IMR-90 (cell line): ENCODE results near the gene SOX4.

ENCODE experiments used
- BHLHE40 ChIP-seq: fragments of 150-350 bp; IDR thresholded peaks from 2 replicates; pipeline ENCODE4 v1.6.1; 2016; ENCODE audit warnings: mild to moderate bottlenecking, low read depth, low read length
- CEBPB ChIP-seq: IDR thresholded peaks from 2 replicates; pipeline ENCODE4 v1.6.1; 2012; ENCODE audit warnings: low read depth, low read length, improper control_type of control experiment
- CHD1 ChIP-seq: IDR thresholded peaks from 2 replicates; pipeline ENCODE4 v1.6.1; 2012; ENCODE audit warnings: low read depth, low read length, improper control_type of control experiment
- CTCF ChIP-seq: conservative IDR thresholded peaks from 2 replicates; pipeline ENCODE4 v1.5.1; 2012; ENCODE audit warnings: mild to moderate bottlenecking, low read depth, low read length, improper control_type of control experiment
- MAFK ChIP-seq: IDR thresholded peaks from 2 replicates; pipeline ENCODE4 v1.6.1; 2012; ENCODE audit warnings: low read depth, low read length, improper control_type of control experiment
- MAZ ChIP-seq: IDR thresholded peaks from 2 replicates; pipeline ENCODE4 v1.6.1; 2012; ENCODE audit warnings: low read depth, mild to moderate bottlenecking, low read length, improper control_type of control experiment, moderate library complexity, borderline replicate concordance
- MXI1 ChIP-seq: IDR thresholded peaks from 2 replicates; pipeline ENCODE4 v1.6.1; 2012; ENCODE audit warnings: low read depth, mild to moderate bottlenecking, low read length, moderate library complexity, borderline replicate concordance
- POLR2A ChIP-seq: IDR thresholded peaks from 2 replicates; pipeline ENCODE4 v1.6.1; 2012; ENCODE audit warnings: mild to moderate bottlenecking, low read depth, low read length
- RAD21 ChIP-seq: IDR thresholded peaks from 2 replicates; pipeline ENCODE4 v1.6.1; 2012; ENCODE audit warnings: low read length, improper control_type of control experiment
- RCOR1 ChIP-seq: IDR thresholded peaks from 2 replicates; pipeline ENCODE4 v1.6.1; 2012; ENCODE audit warnings: mild to moderate bottlenecking, low read length, improper control_type of control experiment; ENCODE audit not compliant: insufficient replicate concordance
- RFX5 ChIP-seq: IDR thresholded peaks from 2 replicates; pipeline ENCODE4 v1.8.0; 2012; ENCODE audit warnings: low read depth, mild to moderate bottlenecking, low read length, moderate library complexity
- SMC3 ChIP-seq: fragments of 150-350 bp; IDR thresholded peaks from 2 replicates; pipeline ENCODE4 v1.6.1; 2016; ENCODE audit warnings: low read depth, mild to moderate bottlenecking, antibody characterized with exemption, low read length, moderate library complexity
- USF2 ChIP-seq: fragments of 150-350 bp; IDR thresholded peaks from 2 replicates; pipeline ENCODE4 v1.6.1; 2017; ENCODE audit warnings: mild to moderate bottlenecking, antibody characterized with exemption, low read length, low read depth

- TF ChIP-seq CTCF (peak; percentile 51), USF2 (no peak), SMC3 (peak; percentile 36; the same call in 1 of the 2 replicates), BHLHE40 (no peak), RCOR1 (no peak), RFX5 (no peak), RAD21 (peak; percentile 44), POLR2A (no peak), MAZ (no peak), MAFK (no peak), MXI1 (no peak), CHD1 (no peak; the same call in 1 of the 2 replicates), CEBPB (no peak)
These were observed 3.6 kb downstream of the SOX4 start for GRCh38 chr6:21596949-21597682.
